ENCODE results near the gene DEF6.

The DEF6 gene, protein sequence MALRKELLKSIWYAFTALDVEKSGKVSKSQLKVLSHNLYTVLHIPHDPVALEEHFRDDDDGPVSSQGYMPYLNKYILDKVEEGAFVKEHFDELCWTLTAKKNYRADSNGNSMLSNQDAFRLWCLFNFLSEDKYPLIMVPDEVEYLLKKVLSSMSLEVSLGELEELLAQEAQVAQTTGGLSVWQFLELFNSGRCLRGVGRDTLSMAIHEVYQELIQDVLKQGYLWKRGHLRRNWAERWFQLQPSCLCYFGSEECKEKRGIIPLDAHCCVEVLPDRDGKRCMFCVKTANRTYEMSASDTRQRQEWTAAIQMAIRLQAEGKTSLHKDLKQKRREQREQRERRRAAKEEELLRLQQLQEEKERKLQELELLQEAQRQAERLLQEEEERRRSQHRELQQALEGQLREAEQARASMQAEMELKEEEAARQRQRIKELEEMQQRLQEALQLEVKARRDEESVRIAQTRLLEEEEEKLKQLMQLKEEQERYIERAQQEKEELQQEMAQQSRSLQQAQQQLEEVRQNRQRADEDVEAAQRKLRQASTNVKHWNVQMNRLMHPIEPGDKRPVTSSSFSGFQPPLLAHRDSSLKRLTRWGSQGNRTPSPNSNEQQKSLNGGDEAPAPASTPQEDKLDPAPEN

DNA sequence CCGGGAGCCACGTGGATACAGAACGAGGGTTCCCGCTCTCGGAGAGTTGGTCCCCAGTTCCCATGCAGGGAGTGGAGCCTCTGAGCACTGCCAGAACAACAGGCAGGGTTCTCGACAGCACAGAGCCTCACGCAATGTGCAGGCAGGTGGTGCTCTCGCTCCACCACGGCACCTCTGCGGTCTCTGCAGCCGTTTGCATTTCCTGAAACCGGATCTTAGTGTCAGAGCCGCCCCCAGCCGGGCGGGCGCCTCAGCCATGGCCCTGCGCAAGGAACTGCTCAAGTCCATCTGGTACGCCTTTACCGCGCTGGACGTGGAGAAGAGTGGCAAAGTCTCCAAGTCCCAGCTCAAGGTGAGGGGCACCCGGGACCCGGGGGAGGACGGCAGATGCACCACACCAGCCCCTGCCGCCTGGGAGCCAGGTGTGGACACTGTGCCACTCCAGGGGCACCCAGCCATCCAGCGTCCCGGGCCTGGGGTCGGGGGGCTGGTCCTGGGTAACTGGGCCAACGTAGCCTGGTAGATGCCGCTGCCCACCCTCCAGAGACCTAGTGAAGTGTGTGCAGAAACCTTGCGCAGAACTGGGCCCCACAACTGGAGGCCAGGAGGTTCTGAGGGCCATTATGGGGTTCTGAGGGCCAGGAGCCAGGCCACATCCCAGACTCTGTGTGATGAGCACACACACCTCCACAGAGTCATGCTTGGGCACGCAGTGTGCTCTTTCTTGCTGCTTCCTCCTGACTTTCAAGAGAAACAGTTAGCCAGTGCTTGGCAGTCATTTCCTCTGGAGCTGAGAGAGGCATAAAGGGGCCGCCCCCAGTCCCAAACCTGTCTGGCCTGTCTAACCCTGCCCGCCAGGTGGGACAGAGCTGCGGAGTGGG, at the start of gene DEF6:
Gene DEF6, plus strand, starts transcription at position 218 of the 881 bp plus-strand sequence. Its CDS starts 39 bp downstream, at position 257.
- DNase-seq (ENCODE audit: low spot score), result peak; percentile 56

DNA sequence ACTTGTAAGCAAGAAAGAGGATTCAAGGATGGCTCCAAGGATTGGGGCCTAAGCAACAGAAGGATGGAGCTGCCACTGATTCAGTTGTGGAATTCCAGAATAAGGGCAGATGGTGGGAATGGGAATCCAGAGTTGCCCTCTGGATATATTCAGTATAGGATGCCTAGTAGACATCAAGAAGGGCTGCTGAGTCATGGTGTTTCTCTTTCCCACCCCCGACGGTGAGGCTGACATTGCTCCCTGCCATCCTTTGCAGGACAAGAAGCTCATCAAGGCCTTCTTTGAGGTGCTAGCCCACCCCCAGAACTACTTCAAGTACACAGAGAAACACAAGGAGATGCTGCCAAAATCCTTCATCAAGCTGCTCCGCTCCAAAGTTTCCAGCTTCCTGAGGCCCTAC, 49.3 kb upstream of the DEF6 start:
- DNase-seq (ENCODE audit: low spot score), result no peak

DNA sequence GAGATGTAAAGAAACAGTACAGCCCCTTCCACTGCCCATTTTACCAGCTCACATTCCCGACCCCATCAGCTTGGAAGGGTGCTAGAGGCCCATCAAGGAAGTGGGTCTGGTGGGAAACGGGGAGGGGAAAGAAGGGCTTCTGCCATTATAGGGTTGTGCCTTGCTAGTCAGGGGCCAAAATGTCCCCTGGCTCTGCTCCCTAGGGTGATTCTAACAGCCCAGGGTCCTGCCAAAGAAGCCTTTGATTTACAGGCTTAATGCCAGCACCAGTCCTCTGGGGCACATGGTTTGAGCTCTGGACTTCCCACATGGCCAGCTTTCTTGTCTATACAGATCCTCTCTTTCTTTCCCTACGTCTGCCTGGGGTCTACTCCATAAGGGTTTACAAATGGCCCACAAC, 48.7 kb upstream of the DEF6 start:
- no peak for DNase-seq (ENCODE audit: low spot score)

DNA sequence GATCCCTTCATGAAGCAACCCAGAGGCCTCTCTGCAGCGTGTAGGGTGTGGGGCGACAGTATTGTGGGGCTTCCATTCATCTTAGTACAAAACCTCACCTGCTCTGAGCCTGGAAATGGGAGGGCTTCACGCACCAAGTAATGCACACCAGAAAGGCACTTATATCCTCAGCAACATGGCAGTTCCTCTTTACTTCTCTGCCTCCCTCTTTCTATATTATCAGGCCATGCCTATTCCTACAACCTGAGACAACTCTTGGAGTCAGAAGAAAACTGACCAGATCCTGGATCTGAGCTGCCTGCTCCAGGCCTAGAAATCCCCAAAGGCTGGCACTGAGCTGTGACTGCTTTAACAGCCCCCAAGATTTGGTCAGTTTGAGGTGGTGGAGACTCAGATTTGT, 45.7 kb upstream of the DEF6 start:
- DNase-seq (ENCODE audit: low spot score), result no peak

DNA sequence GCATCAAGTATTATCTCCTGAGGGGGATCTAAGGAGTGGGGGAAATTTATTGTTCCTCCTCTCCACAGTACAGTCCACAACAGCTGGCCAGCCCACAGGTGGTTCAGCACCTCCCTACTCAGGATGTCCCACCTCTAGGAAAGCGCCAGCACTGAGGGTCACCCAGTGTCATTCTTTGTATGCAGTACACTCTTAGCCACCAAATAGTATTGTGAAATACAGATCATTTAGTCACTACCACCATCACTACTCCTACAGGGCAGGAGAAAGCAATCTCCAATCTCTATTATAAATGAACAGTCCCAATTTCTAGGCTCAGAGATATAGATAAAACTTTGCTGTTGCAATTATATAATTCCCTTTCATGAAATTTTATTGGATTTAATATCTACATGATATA, 44.4 kb upstream of the DEF6 start:
- DNase-seq (ENCODE audit: low spot score), result no peak

DNA sequence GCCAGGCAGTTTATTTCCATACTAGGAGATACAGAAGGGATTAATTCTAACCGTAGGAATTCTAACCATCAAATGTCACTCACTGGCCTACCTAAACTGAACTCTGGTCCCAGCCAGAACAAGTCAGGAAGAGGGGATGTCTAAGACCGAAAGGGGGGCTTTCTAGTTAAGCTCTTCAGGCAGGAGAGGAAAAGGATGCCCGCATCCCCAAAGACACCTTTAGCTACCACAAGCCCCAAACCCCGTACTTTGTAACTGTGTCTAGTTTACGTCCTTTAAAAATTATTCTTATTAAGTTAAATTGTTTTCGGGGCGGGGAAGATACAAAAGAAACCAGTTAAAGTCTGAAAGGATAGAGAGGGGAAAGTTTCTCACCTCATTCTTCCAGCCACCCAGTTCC, 39.3 kb upstream of the DEF6 start:
- no peak for DNase-seq (ENCODE audit: low spot score)

DNA sequence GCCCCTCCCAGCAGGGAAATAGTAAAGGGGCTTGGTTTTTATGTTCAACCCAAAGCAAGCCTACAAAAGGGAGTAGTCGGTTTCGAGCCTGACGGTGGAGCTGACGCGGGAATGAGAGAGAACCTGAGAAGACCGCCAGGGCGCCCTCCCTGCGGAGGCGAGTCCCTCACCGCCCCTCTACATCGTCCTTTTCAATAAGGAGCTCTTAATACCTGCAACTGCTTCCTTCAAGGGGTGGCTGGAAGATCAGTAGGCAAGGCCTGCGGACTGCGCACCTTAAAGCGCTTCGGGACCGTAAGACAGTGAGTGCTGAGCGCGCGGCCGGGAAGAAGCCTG, 38.8 kb upstream of the DEF6 start:
- no peak for DNase-seq (ENCODE audit: low spot score)

DNA sequence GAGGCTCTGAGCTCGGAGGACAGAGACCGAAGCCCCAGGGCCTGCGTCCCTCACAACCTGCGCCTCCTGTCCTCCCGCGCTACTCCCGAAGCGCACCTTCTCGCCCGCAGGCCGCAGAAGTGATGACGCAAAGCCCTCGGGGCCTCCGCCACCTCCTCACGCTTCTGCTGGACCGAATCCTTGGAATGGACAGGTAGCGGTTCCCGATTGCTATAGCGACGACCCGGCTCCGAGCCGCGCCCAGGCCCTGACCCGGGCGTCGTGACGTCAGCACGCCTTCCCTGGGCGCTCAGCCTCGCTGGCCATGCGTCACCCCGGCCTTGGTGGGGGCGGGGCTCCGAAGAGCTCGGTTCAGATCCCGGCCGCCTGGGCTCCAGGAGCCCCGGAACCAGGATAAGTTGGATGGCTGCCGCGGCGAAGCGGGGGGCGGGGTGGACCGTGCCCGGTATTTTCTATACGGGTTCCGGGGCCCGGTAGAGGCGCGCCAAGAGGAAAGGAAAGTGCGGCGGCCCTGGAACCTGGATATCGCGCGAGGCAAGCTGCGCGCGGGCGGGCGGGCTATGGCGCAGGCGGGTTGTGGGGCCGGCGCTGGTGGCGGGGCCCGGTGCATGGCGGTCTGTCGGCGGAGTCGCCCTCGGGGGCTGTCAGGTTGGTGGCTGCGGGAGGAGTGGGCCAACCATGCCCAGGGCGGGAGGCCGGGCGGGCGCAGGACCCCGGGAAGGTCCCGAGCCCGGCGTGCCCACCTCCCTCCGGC, 38.2 kb upstream of the DEF6 start, which contains the start of gene ZNF76:
Gene ZNF76, plus strand, starts transcription at position 542 of the 754 bp plus-strand sequence. CDS start 21,417 bp downstream, outside the sequence.
- DNase-seq (ENCODE audit: low spot score), result peak; percentile 95

DNA sequence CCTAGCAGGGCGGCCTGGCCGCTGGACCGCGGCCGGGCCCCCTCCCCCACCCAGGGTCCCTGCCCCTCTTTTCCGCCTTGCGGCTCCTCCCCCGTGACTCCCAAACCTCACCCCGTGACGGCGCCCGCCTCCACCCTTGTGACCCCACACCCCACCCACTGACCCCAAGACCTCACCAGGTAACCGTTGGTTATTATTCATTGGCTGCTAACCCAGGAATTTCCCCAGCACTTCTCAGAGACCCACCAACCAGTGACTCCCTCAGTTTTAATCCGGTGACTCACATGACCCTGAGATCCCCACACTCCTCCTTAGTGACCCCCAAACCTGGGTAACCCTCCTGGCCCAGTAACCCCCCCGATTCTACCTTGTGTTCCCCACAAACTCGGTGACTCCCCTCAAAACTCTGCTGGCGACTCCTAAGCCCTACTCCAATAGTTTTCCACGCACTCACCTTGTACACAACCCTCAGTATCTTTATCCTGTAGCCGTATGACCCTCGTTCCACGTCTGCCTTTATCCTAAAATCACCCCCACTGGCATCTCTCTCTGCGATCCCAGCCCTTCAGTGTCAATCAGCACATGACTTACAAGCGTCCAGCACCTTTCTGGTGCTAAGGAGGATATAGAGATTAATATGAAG, 37.5 kb upstream of the DEF6 start:
- peak; percentile 45 for DNase-seq (ENCODE audit: low spot score)

DNA sequence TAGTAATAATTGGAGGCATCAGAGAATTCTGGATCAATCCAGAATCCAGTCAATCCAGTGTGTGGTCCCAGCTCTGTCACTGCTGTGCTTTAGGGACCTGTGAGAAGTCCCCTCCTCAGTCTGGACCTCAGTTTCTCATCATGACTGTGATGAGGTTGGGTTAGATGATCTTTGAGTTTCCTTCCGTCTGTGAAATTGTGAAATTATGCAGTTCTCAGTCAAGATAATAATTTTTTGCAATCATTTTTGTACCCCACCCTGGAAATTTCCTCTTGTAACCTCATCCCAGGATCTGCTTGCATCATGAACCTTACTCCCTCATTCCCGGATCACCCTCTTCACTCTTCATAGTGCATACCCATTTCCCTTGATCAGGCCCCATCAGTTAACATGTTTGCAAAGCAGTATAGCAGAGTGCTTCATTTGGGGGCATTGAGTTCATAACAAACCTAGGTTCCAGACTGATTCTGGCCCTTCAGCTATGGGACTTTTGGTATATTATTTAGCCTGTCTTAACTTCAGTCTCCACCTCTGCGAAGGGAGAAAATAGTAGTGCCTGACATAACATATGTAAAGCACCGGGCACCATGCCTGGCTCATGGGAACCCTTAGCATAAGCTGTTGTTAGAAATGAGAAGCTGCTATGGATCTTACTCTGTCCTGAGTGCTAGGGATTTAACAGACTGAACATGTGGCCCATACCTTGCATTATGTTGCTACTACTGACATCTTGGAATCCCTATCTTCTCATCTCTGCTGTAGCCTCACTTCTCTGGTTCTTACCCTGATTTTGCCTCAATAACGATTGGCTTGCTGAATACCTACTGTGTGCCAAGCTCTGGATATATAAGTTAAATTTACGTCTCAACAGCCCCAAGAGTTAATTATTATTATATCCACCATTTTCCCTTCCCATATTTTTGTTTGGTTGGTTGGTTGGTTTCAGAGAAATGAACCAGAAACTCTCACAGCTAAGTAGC, 36.7 kb upstream of the DEF6 start:
- DNase-seq (ENCODE audit: low spot score), result no peak

DNA sequence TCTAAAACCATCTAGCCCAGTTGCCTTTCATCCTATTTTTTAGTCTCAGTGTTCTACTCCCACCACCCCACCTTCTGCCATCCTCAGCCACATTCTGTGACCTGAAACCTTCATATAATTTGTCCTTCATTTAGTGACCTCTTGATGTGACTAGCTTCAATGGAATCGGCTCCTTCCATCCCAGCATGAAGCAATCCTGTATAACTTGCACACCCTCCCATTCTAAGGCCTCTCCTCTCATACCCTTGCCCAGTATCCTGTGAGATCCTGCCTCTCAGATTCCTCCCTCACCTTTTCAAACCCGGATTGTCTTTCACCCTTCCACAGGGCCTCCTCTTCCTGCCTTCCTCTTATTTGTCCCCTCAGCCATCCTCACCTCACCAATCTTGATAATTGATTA, 35.0 kb upstream of the DEF6 start:
- no peak for DNase-seq (ENCODE audit: low spot score)

DNA sequence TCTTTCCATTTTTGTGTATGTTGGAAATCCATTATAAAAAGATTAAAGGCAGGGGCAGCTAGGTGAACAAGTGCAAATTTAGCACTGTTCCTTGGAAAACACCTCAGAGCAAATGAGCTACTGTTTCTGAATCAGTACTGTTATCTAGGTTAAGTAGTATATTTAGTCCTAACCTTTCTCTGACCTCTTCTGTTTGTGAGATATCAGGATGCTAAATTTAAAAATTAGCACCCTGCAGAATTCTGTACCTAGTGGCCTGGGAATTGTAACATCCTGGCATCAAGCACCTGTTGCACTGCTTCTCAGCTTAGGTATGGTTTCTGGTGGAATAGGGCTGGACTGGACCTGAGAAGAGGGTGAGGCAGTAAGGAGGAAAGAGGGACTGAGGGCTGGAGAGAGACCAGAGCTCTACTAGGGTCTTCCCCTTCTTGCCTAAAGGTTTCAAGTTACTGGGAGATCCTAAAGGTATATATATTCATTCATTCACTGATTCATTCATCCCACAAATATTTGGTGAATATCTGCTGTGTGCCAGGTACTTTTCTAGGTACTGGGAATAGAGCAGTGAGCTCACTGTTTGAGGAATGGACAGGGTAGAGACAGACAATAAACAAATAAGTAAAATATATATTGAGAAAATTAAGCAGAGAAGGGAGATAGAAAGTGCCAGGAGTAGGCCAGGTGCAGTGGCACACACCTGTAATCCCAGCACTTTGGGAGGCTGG, 32.9 kb upstream of the DEF6 start:
- DNase-seq (ENCODE audit: low spot score), result no peak

DNA sequence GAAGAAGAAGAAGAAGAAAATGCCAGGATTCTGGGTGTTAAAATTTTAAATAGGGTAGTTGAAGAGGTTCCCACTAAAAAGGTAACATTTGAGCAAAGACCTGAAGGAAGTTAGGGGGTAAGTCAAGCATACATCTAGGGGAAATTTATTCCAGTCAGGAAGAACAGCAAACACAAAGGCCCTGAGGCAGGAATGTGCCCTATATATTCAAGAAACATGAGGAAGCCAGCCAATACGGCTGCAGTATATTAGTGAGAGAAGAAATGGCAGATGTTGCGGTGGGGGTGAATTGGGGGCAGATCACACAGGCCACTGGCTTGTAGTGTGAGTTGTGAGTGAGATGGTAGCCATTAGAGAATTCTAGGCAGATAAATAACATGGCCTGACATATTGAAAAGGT, 32.1 kb upstream of the DEF6 start:
- DNase-seq (ENCODE audit: low spot score), result no peak

DNA sequence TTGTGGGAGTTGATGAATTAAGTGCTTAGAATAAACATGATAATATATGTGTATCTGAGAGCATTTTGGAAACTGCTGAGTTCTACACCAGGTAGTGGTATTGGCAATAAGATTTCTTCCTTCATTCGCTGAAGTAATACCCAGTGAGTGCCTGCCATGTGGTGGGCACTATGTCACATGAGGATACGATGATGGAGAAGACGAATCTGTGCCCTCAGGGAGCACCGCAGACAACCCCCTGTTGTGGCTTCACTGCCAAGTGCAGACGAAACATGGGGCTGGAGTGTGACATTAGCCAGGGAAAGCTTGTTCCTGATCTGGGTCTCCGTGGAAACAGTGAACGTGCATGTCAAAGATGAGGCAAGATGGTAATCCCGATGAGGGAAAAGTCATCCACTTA, 30.2 kb upstream of the DEF6 start:
- no peak for DNase-seq (ENCODE audit: low spot score)

DNA sequence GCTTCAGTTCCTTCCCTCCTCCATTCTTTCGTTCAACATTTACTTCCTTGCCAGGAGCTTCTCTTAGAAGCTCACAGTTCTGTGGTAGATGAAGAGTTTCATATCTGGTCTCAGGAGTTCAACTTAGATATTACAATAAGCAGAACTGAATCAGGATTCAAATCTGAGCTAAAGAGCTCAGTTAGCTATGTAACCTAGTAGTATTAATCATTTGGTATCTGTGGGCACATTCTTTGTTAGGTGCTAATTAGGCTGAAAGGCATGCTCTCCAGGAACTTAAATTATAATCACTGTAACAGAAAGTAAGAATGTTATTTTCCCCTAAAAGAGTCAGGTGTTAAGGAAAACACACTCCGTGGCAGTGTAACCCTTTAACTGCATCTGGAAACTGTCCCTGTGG, 29.7 kb upstream of the DEF6 start:
- no peak for DNase-seq (ENCODE audit: low spot score)

DNA sequence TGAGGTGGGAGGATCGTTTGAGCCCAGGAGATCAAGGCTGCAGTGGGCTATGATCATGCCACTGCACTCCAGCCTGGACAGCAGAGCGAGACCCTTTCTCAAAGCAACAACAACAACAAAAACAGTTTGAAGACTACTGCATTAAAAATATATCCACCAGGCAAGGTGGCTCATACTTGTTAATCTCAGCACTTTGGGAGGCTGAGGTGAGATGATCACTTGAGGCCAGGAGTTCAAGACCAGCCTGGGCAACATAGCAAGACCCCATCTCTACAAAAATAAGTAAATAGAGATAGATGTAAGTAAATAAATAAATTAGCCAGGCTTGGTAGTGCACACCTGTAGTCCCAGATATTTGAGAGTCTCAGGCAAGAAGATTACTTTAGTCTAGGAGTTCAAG, 25.6 kb upstream of the DEF6 start:
- DNase-seq (ENCODE audit: low spot score), result no peak

DNA sequence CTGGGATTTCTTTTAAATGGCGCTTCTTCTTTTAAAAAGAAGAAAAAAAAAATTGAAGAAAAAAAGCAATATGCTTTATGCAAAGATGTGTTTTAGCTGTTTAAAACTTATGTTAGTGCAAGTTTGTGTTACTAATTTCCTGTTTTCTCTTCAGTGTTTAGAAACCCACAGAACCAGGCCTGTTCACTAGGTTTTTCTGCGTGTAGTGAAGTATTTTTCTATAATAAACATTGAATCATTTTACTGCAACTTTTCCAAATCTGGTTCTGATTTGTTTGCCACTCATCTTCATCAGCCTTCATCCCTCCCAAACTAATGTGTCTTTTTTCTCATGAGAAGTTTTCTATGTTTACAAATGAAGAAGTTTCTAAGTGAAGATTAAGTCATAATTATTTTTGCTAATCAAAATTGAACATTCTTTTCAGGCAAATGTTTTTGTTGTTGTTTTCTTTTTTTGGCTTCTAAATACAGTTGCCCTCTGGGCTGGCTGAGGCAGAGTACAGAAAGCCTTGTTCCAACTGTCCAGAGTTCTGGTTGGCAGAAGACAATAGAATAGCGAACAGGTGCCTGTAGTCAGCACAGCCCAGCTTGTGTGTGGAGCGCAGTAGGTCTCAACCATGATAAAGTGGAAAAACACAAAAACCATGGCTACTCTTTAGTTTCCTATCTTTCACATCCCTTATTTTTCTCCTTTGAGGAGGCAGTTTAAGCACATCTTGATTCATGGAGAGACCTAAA, 23.6 kb upstream of the DEF6 start:
- no peak for DNase-seq (ENCODE audit: low spot score)

DNA sequence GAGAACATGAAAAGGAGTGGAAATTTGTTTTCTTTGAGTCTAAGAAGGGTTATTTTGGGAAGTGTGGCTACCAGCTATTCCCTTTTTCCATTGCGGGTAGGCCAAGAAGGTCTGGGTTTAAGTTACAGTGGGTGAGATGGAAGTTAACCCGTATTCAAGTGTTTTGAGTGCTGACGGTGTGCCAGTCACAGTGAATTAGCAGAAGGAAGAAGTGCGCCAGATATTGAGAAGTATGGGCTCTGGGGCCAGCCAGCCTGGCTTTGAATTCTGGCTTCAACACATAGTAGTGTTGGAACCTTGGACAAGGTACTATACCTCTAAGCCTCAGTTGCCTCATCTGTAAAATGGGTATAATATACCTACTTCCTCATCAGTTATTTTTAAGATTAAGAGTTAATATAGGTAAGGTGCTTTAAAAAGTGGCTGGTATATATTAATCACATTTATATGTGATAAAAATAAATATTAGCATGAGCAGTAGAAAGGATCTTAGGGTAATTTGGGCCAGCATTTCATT, 21.8 kb upstream of the DEF6 start:
- DNase-seq (ENCODE audit: low spot score), result no peak

DNA sequence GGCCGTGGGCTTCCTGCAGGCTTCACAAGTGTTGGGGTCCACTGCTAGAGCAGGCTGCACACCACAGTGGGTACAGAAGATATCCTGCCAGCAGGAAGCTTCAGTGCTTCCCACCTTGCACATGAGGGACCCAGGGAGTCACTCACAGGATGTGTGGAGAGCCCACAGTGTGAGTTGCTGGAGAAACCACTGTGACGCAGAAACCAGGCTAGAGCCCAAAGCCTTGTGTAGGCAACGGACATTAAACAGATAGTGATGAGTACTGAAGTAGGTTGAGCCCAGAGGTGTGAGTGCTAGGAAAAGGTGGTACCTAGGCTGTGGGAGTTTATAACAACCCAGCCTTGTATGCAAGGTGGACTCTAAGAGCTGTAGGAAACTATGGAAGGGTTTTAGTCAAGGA, 18.9 kb upstream of the DEF6 start:
- DNase-seq (ENCODE audit: low spot score), result no peak

Data from pons (tissue), 1 donor.